ENCODE measurements around the gene AZIN2. TPM values are rescaled to one million over a fixed set of nuclear protein-coding genes. Genes with fewer than 3 reads are reported as not detected.

AZIN2 gene
- total and polyA plus RNA-seq, 2 of the 13 experiments (the other 11 are each of a cell fraction or from before 2014, with no cell fraction given) = 1.7 to 3.5 TPM

- peak; percentile 81; the same call in 1 of the 3 replicates for TF ChIP-seq MXI1 (IDR thresholded peaks at IDR 0.05; ENCODE audit: borderline replicate concordance, low read depth, low read length)
- no peak for TF ChIP-seq CC2D1A (CRISPR knock-in tag; IDR thresholded peaks at IDR 0.05)
- peak; percentile 92 for TF ChIP-seq CREM (IDR thresholded peaks at IDR 0.05)
- TF ChIP-seq CREM (CRISPR knock-in tag; IDR thresholded peaks at IDR 0.05) = no peak
- no peak for TF ChIP-seq TCF7 (IDR thresholded peaks at IDR 0.05; ENCODE audit: low read depth)
- TF ChIP-seq STAT5B (CRISPR knock-in tag; IDR thresholded peaks at IDR 0.05) = no peak
- TF ChIP-seq ATAD3A (CRISPR knock-in tag; IDR thresholded peaks at IDR 0.05) = no peak
- no peak for TF ChIP-seq FOXO4 (CRISPR knock-in tag; conservative IDR thresholded peaks at IDR 0.05)
- no peak for TF ChIP-seq ZNF713 (CRISPR knock-in tag; IDR thresholded peaks at IDR 0.05)
- no peak for TF ChIP-seq ZC3H4 (CRISPR knock-in tag; IDR thresholded peaks at IDR 0.05; ENCODE audit: borderline replicate concordance)
- TF ChIP-seq ZBTB21 (CRISPR knock-in tag; IDR thresholded peaks at IDR 0.05) = 0 out of 2 replicates have a peak, but pooled peaks have one; percentile 20
- peak; percentile 93 for TF ChIP-seq ZBTB39 (CRISPR knock-in tag; IDR thresholded peaks at IDR 0.05)
- no peak for TF ChIP-seq ZFP41 (CRISPR knock-in tag; IDR thresholded peaks at IDR 0.05; ENCODE audit: borderline replicate concordance)
- peak; percentile 23; the same call in 1 of the 2 replicates for TF ChIP-seq ZSCAN5A (CRISPR knock-in tag; IDR thresholded peaks at IDR 0.05; ENCODE audit: borderline replicate concordance)
- no peak for TF ChIP-seq ZNF577 (CRISPR knock-in tag; IDR thresholded peaks at IDR 0.05; ENCODE audit: borderline replicate concordance, low read depth)
- no peak for TF ChIP-seq ZNF207 (IDR thresholded peaks at IDR 0.05; ENCODE audit: borderline replicate concordance)
- TF ChIP-seq ISX (CRISPR knock-in tag; conservative IDR thresholded peaks at IDR 0.05) = no peak
- TF ChIP-seq ZFAT (CRISPR knock-in tag; conservative IDR thresholded peaks at IDR 0.05) = no peak
- TF ChIP-seq ZNF121 (CRISPR knock-in tag; IDR thresholded peaks at IDR 0.05) = no peak
- peak; percentile 80; the same call in 1 of the 2 replicates for TF ChIP-seq TFDP1 (CRISPR knock-in tag; IDR thresholded peaks at IDR 0.05; ENCODE audit: borderline replicate concordance)
- TF ChIP-seq KAT8 (CRISPR knock-in tag; IDR thresholded peaks at IDR 0.05) = peak; percentile 99
- TF ChIP-seq BRF2 (CRISPR knock-in tag; IDR thresholded peaks at IDR 0.05) = 0 out of 2 replicates have a peak, but pooled peaks have one; percentile 47
Observed at GRCh38 chr1:33127001-33127823, 46.3 kb downstream of the AZIN2 start (continued).

All from HepG2 (cell line).